Measurements from ENCODE around the gene SEPTIN10. TPM values are rescaled to one million over a fixed set of nuclear protein-coding genes. Genes with fewer than 3 reads are reported as not detected.

Gene SEPTIN10
- total RNA-seq, 1 donor from 2014 or later, result 107 TPM

DNA sequence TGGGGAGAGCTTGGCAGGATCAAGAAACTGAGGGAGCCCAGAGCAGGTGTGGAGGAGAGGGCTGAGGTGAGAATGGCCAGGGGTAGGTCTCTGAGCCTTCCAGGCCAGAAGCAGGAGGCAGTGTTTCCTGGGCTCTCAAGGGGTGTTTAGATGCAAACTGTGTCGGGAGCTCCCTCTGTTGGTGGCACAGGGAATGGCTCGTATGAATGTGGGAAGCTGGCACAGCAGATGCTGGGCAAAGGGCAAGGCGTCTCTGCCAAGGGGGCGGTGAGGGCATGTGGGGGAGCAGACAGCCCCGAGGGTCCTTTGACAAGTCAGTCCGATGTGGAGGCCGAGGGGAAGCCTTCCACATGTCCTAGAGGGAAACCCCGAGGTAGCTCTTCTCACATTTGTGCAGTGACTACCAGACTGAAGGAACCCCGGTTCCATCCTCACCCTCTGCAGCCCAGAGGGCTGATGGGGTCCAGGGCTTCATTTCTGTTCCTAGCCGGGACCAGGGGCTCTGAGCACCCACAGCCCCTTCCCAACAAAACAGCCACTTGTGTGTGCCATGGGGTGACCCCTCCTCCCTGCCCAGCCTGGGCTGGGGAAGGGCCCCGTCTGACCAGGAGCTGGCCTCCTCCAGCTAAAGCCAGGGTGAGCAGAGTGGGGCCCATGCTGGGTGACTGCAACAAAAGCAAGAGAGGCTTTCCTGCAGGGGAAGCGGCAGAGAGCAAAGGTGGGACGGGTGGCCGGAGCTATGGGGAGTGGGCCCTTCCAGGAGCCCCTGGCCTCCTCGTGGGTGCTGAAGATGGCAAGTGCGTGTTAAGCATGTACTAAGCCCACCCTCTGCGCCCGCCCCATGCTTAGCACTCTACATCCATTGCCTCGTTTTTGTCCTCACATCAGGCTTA, 103.4 kb downstream of the SEPTIN10 start:
- peak in 1 of 2 donors; percentile 27 for TF ChIP-seq POLR2AphosphoS5 (IDR thresholded peaks at IDR 0.05; ENCODE audit: insufficient read depth in 1 of 2, low read depth in 1 of 2)
- TF ChIP-seq, protein P1, sequence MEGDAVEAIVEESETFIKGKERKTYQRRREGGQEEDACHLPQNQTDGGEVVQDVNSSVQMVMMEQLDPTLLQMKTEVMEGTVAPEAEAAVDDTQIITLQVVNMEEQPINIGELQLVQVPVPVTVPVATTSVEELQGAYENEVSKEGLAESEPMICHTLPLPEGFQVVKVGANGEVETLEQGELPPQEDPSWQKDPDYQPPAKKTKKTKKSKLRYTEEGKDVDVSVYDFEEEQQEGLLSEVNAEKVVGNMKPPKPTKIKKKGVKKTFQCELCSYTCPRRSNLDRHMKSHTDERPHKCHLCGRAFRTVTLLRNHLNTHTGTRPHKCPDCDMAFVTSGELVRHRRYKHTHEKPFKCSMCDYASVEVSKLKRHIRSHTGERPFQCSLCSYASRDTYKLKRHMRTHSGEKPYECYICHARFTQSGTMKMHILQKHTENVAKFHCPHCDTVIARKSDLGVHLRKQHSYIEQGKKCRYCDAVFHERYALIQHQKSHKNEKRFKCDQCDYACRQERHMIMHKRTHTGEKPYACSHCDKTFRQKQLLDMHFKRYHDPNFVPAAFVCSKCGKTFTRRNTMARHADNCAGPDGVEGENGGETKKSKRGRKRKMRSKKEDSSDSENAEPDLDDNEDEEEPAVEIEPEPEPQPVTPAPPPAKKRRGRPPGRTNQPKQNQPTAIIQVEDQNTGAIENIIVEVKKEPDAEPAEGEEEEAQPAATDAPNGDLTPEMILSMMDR (IDR thresholded peaks at IDR 0.05), result peak; percentile 47 to 94 (median 83)
- TF ChIP-seq POLR2A (IDR thresholded peaks at IDR 0.05), result no peak
- no peaks in the 10 kb centered on the region for H3K9me3 ChIP-seq
- H3K36me3 ChIP-seq, result no peaks in the 10 kb centered on the region
- H3K27ac ChIP-seq, result no peak overlapping the region
- DNase-seq (ENCODE audit: extremely low spot score in 2 of 2), result no peak
- no peak overlapping the region for H3K4me3 ChIP-seq
- H3K4me1 ChIP-seq, result peaks cover 25% of the 10 kb centered on the region
- no peaks in the 10 kb centered on the region for H3K27me3 ChIP-seq
- intact Hi-C loops (cut with DNase I), result no loop called here

GRCh38 chr2:109508556-109508955, 105.2 kb downstream of the SEPTIN10 start:
- intact Hi-C loops (cut with DNase I), result loop anchor here (2.0 to 10.0 kb wide), 2 partner anchors 254 to 382 kb away; no protein-coding TSS in a partner anchor
- no peaks in the 10 kb centered on the region for H3K36me3 ChIP-seq
- H3K4me1 ChIP-seq, result peaks cover 10% of the 10 kb centered on the region
- no peak for TF ChIP-seq POLR2A (IDR thresholded peaks at IDR 0.05)
- TF ChIP-seq, protein P1 (IDR thresholded peaks at IDR 0.05), result no peak
- TF ChIP-seq POLR2AphosphoS5 (IDR thresholded peaks at IDR 0.05; ENCODE audit: insufficient read depth in 1 of 2, low read depth in 1 of 2), result no peak
- H3K27ac ChIP-seq, result no peak overlapping the region
- no peaks in the 10 kb centered on the region for H3K9me3 ChIP-seq
- H3K27me3 ChIP-seq, result no peaks in the 10 kb centered on the region
- no peak overlapping the region for H3K4me3 ChIP-seq
- DNase-seq (ENCODE audit: extremely low spot score in 2 of 2), result no peak

- Histone ChIP-seq H3K27me3 (no peaks in the 10 kb centered on the region), H3K4me1 (peaks cover 8% of the 10 kb centered on the region), H3K9me3 (no peaks in the 10 kb centered on the region), H3K36me3 (no peaks in the 10 kb centered on the region), H3K27ac (no peak overlapping the region), H3K4me3 (no peak overlapping the region)
- DNase-seq (ENCODE audit: extremely low spot score in 2 of 2), result no peak
- intact Hi-C loops (cut with DNase I), result loop anchor here (2.0 to 10.0 kb wide), 2 partner anchors 253 to 381 kb away; no protein-coding TSS in a partner anchor
- TF ChIP-seq, protein P1 (IDR thresholded peaks at IDR 0.05), result no peak
- TF ChIP-seq POLR2A (IDR thresholded peaks at IDR 0.05) (no peak), POLR2AphosphoS5 (IDR thresholded peaks at IDR 0.05; ENCODE audit: insufficient read depth in 1 of 2, low read depth in 1 of 2) (no peak)
Measured at GRCh38 chr2:109507828-109508227, 105.9 kb downstream of the SEPTIN10 start.

GRCh38 chr2:109507217-109507616, 106.5 kb downstream of the SEPTIN10 start:
- no peak overlapping the region for H3K4me3 ChIP-seq
- DNase-seq (ENCODE audit: extremely low spot score in 2 of 2), result no peak
- H3K4me1 ChIP-seq, result peaks cover 8% of the 10 kb centered on the region
- no peak overlapping the region for H3K27ac ChIP-seq
- TF ChIP-seq POLR2A (IDR thresholded peaks at IDR 0.05), result no peak
- TF ChIP-seq, protein P1 (IDR thresholded peaks at IDR 0.05), result no peak
- TF ChIP-seq POLR2AphosphoS5 (IDR thresholded peaks at IDR 0.05; ENCODE audit: insufficient read depth in 1 of 2, low read depth in 1 of 2), result no peak
- H3K36me3 ChIP-seq, result no peaks in the 10 kb centered on the region
- intact Hi-C loops (cut with DNase I), result loop anchor here (10.0 kb wide), 1 partner anchor 252 kb away; no protein-coding TSS in a partner anchor
- no peaks in the 10 kb centered on the region for H3K27me3 ChIP-seq
- no peaks in the 10 kb centered on the region for H3K9me3 ChIP-seq

GRCh38 chr2:109503191-109503590, 110.6 kb downstream of the SEPTIN10 start:
- Histone ChIP-seq H3K4me3 (no peak overlapping the region), H3K27me3 (no peaks in the 10 kb centered on the region), H3K9me3 (no peaks in the 10 kb centered on the region), H3K27ac (no peak overlapping the region), H3K36me3 (no peaks in the 10 kb centered on the region), H3K4me1 (no peaks in the 10 kb centered on the region)
- no peak for TF ChIP-seq POLR2A (IDR thresholded peaks at IDR 0.05)
- TF ChIP-seq, protein P1 (IDR thresholded peaks at IDR 0.05), result no peak
- TF ChIP-seq POLR2AphosphoS5 (IDR thresholded peaks at IDR 0.05; ENCODE audit: insufficient read depth in 1 of 2, low read depth in 1 of 2), result no peak
- no peak for DNase-seq (ENCODE audit: extremely low spot score in 2 of 2)
- intact Hi-C loops (cut with DNase I), result loop anchor here (5.0 to 10.0 kb wide), 2 partner anchors 248 to 1456 kb away; no protein-coding TSS in a partner anchor

Measured in vagina (tissue), 2 donors.